CD8-positive, alpha-beta memory T cell (primary cell): ENCODE results near the gene LENG8. TPM values are rescaled to one million over a fixed set of nuclear protein-coding genes. Genes with fewer than 3 reads are reported as not detected.

Experiments used
- CTCF ChIA-PET: fragments of 350-600 bp; sonication (Branson Sonifier 250); formaldehyde crosslinking; loops from one replicate; lab custom pipeline; 2021; ENCODE audit warnings: antibody characterized with exemption; lab: Charles Lee
- POLR2A ChIA-PET: fragments of 350-600 bp; sonication (Branson Sonifier 250); formaldehyde crosslinking; loops from one replicate; lab custom pipeline; 2021; ENCODE audit warnings: antibody characterized with exemption; lab: Charles Lee
- DNase-seq, 5 donors: peaks; one replicate each; pipeline versions ENCODE4 v3.0.0 to v3.0.0-alpha.2; 2020 to 2022; ENCODE audit warnings: mixed read lengths in 1 of 5
- H3K27ac ChIP-seq: one replicate; pipeline ENCODE4 v1.7.0; 2013; ENCODE audit warnings: low read depth, mild to moderate bottlenecking, low read length, moderate library complexity
- H3K27me3 ChIP-seq: 2 replicates; pipeline ENCODE4 v1.7.0; 2013; ENCODE audit warnings: low read length, mild to moderate bottlenecking; ENCODE audit not compliant: insufficient read depth, poor library complexity, severe bottlenecking
- H3K36me3 ChIP-seq: 2 replicates; pipeline ENCODE4 v1.7.0; 2013; ENCODE audit warnings: mild to moderate bottlenecking, low read length, moderate library complexity; ENCODE audit not compliant: insufficient read depth
- H3K4me1 ChIP-seq: 2 replicates; pipeline ENCODE4 v1.7.0; 2013; ENCODE audit warnings: mild to moderate bottlenecking, low read length, moderate library complexity; ENCODE audit not compliant: insufficient read depth
- H3K4me3 ChIP-seq: 2 replicates; pipeline ENCODE4 v1.7.0; 2013; ENCODE audit warnings: mild to moderate bottlenecking, low read length
- H3K9me3 ChIP-seq: 2 replicates; pipeline ENCODE4 v1.7.0; 2013; ENCODE audit warnings: mild to moderate bottlenecking, low read length
- H3K27ac Mint-ChIP-seq, 8 donors: one replicate each; pipeline ENCODE4 v1.8.0; 2020 to 2021; ENCODE audit warnings: mixed read lengths in 8 of 8, mild to moderate bottlenecking in 6 of 8, inconsistent platforms in 3 of 8, moderate library complexity in 3 of 8
- H3K27me3 Mint-ChIP-seq, 2 donors: one replicate each; pipeline ENCODE4 v1.8.0; 2020 to 2021; ENCODE audit warnings: mixed read lengths in 2 of 2, mild to moderate bottlenecking in 1 of 2, moderate library complexity in 1 of 2
- H3K36me3 Mint-ChIP-seq, 3 donors: one replicate each; pipeline ENCODE4 v1.8.0; 2020 to 2021; ENCODE audit warnings: mixed read lengths in 3 of 3, inconsistent platforms in 1 of 3, mild to moderate bottlenecking in 1 of 3
- H3K4me1 Mint-ChIP-seq, 3 donors: one replicate each; pipeline ENCODE4 v1.8.0; 2020 to 2021; ENCODE audit warnings: mixed read lengths in 3 of 3, inconsistent platforms in 1 of 3, mild to moderate bottlenecking in 1 of 3
- H3K4me3 Mint-ChIP-seq, 7 donors: one replicate each; pipeline ENCODE4 v1.8.0; 2020 to 2021; ENCODE audit warnings: mixed read lengths in 7 of 7, mild to moderate bottlenecking in 6 of 7, moderate library complexity in 4 of 7, inconsistent platforms in 2 of 7
- H3K9me3 Mint-ChIP-seq, 5 donors: one replicate each; pipeline ENCODE4 v1.8.0; 2020 to 2022; ENCODE audit warnings: mixed read lengths in 5 of 5, mild to moderate bottlenecking in 3 of 5, moderate library complexity in 2 of 5, inconsistent platforms in 1 of 5
- polyA plus RNA-seq: library from polyadenylated mRNA; unstranded; fragments of 300-500 nt; fragmentation: Illumina TruSeq; gene quantifications from one replicate; pipeline ENCODE4 v1.2.3, GENCODE V29; 2021
- total RNA-seq, 2 experiments: library from RNA; stranded (reverse); gene quantifications; one replicate each; pipeline ENCODE4 v1.2.3, GENCODE V29; 2021

The LENG8 gene
- total and polyA plus RNA-seq, 3 experiments from 2014 or later, result 8.0 to 144 (median 132) TPM

DNA sequence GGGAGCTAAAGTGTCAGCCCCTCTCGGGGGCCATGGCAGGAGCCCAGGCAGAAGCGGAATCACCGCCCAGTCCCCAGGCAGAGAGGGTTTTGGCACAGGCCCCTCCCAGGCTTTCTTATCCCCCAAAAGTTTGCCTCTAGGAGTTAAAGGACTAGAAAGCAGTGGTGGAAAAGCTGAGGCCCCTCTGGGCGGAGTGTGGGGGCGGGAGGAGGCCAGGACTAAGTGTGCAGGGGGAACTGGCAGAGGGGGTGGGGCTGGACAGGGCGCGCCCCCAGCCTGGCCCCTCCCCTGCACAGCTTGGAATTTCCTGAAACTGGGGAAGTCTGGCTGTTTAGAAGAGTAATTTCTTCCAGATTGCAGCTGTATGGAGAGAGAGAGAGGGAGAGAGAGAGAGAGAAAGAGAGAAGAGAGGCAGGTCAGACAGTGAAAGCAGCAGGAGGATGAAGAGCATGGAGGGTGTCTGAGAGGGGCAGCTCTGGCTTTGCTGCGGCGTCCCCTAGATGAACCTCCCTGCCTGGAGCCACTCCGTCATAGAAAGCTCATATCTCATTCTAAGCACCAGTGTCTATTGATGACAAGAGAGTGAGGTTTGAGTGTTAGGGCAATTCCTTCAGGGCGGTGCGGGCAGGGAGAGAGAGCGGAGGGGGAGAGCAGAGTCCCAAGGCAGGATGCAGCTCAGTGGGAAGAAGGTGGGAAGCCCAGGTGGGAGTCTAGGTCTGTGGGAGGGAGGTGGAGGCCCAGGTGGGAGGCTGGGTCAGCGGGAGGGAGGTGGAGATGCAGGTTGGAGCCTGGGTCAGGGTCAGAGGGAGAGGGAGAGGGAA, 24.3 kb downstream of the LENG8 start, which contains the start of gene CDC42EP5:
CDC42EP5 (minus strand) TSS at position 226 of the 821 bp plus-strand sequence. CDS start 7,749 bp downstream, outside the sequence.
- Mint-ChIP-seq H3K9me3 (no peaks in the 10 kb centered on the region), H3K4me3 (no peak within 1 kb of the TSS), H3K36me3 (no peaks in the 10 kb centered on the region), H3K27ac (peak within 1 kb of the TSS in 1 of 8 donors; percentile 34), H3K27me3 (peaks cover 20 to 49% of the 10 kb centered on the region in 2 donors), H3K4me1 (peaks cover 6 to 10% (median 7%) of the 10 kb centered on the region in 3 donors)
- no peaks in the 10 kb centered on the region for H3K36me3 ChIP-seq
- peaks cover 6% of the 10 kb centered on the region for H3K4me1 ChIP-seq
- H3K9me3 ChIP-seq, result no peaks in the 10 kb centered on the region
- no peak for DNase-seq
- POLR2A ChIA-PET, result no interaction called here
- CTCF ChIA-PET, result interaction anchor here (0.6 to 0.8 kb wide), 4 partner anchors 11 to 557 kb away, joined by 3 read pairs; no protein-coding TSS in a partner anchor
- no peak within 1 kb of the TSS for H3K4me3 ChIP-seq
- no peak within 1 kb of the TSS for H3K27ac ChIP-seq
- H3K27me3 ChIP-seq, result peaks cover 9% of the 10 kb centered on the region

DNA sequence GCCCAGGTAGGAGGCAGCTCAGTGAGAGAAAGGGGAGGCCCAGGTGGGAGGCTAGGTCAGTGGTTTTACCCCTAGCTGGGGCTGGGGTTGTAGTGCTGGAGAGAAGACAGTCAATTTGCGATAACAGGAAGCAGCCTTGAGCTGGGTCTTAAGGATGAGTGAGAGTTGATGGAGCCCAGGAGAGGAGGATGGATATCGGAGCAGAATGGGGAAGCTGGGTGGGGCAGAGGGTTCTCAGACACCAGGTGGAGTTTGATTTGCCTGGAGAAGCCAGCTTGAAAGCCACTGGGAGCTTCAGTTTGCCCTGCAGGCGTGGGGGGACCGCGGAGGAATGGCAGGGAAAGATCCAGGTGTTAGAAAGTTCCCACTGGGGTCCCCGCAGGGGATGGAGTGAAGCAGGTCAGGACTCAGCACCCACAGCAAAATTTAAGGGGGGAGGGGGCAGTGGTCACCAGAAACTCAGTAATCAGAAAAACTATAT, 24.9 kb downstream of the LENG8 start:
- H3K27me3 Mint-ChIP-seq, result peaks cover 14 to 55% of the 10 kb centered on the region in 2 donors
- H3K4me3 Mint-ChIP-seq, result no peak overlapping the region
- no peak overlapping the region for H3K27ac Mint-ChIP-seq
- ChIA-PET CTCF (interaction anchor here (0.8 kb wide), 2 partner anchors 30 to 35 kb away, joined by 3 read pairs; no protein-coding TSS in a partner anchor), POLR2A (no interaction called here)
- Histone ChIP-seq H3K4me3 (no peak overlapping the region), H3K4me1 (peaks cover 6% of the 10 kb centered on the region), H3K27me3 (peaks cover 9% of the 10 kb centered on the region), H3K27ac (no peak overlapping the region), H3K9me3 (no peaks in the 10 kb centered on the region), H3K36me3 (no peaks in the 10 kb centered on the region)
- H3K36me3 Mint-ChIP-seq, result no peaks in the 10 kb centered on the region
- peaks cover 6 to 13% (median 7%) of the 10 kb centered on the region in 3 donors for H3K4me1 Mint-ChIP-seq
- DNase-seq, result no peak
- H3K9me3 Mint-ChIP-seq, result no peaks in the 10 kb centered on the region

DNA sequence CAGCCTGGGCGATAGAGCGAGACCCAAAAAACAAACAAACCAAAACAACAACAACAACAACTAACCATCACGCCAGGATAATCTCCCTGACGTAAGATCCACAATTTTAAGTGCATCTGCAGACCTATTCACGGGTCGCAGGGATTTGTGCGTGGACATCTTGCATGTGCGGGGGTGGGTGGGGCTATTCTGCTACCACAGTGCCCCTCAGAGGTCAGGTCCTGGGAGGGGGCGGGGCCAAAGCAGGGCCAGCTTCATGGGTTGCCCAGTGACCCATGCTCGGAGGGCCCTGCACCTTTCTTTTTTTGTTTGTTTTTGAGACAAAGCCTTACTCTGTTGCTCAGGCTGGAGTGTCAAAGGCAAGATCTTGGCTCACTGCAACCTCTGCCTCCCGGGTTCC, 26.7 kb downstream of the LENG8 start:
- Mint-ChIP-seq H3K36me3 (no peaks in the 10 kb centered on the region), H3K27ac (no peak overlapping the region), H3K4me1 (peaks cover 2 to 7% (median 3%) of the 10 kb centered on the region in 3 donors), H3K9me3 (no peaks in the 10 kb centered on the region), H3K27me3 (peaks cover 8 to 46% of the 10 kb centered on the region in 2 donors), H3K4me3 (no peak overlapping the region)
- Histone ChIP-seq H3K27ac (no peak overlapping the region), H3K4me3 (no peak overlapping the region), H3K9me3 (no peaks in the 10 kb centered on the region), H3K4me1 (peaks cover 3% of the 10 kb centered on the region), H3K36me3 (no peaks in the 10 kb centered on the region), H3K27me3 (peaks cover 3% of the 10 kb centered on the region)
- CTCF ChIA-PET, result no interaction called here
- POLR2A ChIA-PET, result no interaction called here
- DNase-seq, result no peak

DNA sequence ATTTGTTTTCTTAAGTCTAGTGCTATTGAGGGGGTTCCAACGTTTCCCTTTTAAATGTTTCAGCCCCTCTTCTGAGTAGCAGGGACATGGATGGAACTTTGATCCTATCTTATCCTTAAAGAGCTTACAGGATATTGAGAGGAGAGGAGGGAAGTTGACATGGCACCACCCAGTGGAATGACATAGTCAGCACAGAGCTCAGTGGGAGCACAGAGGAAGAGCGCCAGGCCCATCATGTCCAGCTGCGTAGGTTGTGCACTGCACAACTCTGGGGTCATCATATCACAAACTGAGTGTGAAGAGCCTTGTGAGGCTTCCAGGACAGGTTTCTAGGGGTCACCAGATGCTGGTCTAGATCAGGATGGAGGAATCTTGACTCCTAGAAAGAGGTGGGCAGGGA, 28.7 kb downstream of the LENG8 start:
- H3K27ac ChIP-seq, result no peak overlapping the region
- Mint-ChIP-seq H3K4me1 (peaks cover 10 to 11% (median 11%) of the 10 kb centered on the region in 3 donors), H3K36me3 (no peaks in the 10 kb centered on the region), H3K9me3 (no peaks in the 10 kb centered on the region), H3K27ac (no peak overlapping the region), H3K27me3 (peaks cover 11 to 50% of the 10 kb centered on the region in 2 donors), H3K4me3 (no peak overlapping the region)
- H3K4me3 ChIP-seq, result no peak overlapping the region
- ChIA-PET CTCF (interaction anchor here (0.9 to 1.6 kb wide), 3 partner anchors 24 to 87 kb away, joined by 3 read pairs; no protein-coding TSS in a partner anchor), POLR2A (no interaction called here)
- DNase-seq, result no peak
- no peaks in the 10 kb centered on the region for H3K9me3 ChIP-seq
- no peaks in the 10 kb centered on the region for H3K27me3 ChIP-seq
- H3K4me1 ChIP-seq, result peaks cover 6% of the 10 kb centered on the region
- H3K36me3 ChIP-seq, result no peaks in the 10 kb centered on the region

DNA sequence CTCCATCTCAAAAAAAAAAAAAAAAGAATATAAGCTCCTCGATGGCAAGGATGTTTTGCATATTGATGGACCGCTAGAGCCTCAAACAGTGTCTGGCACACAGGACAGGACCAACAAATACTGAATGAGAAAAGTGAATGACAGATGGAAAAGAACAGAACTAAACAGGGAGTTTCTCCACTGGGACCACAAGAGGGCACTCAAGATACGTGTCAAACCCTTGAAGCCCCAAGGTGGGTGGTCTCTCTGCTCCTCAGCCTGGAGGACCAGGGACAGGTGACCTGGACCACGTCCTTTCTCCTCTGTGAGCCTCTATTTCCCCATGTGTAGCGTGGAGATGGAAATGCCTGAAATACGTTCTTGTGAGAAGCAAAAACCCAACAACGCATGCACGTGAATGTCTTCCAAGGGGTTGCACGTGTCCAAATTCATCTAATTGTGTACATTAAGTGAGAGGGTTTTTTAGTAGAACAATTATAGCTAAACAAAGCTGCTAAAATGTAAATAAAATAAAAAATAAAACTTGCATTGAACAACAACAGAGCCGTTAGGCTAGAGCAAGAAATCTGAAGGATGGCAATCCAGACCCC, 29.8 kb downstream of the LENG8 start:
- H3K9me3 ChIP-seq, result no peaks in the 10 kb centered on the region
- no peaks in the 10 kb centered on the region for H3K36me3 Mint-ChIP-seq
- H3K9me3 Mint-ChIP-seq, result no peaks in the 10 kb centered on the region
- ChIA-PET POLR2A (interaction anchor here (0.6 kb wide), 1 partner anchor 602 kb away, joined by 3 read pairs; no protein-coding TSS in a partner anchor), CTCF (interaction anchor here (0.9 to 2.4 kb wide), 7 partner anchors 10 to 199 kb away, joined by 3 to 8 read pairs (median 3); partner anchors contain the start of gene LENG8)
- peaks cover 9 to 42% of the 10 kb centered on the region in 2 donors for H3K27me3 Mint-ChIP-seq
- no peak overlapping the region for H3K27ac ChIP-seq
- peaks cover 6% of the 10 kb centered on the region for H3K4me1 ChIP-seq
- H3K4me3 Mint-ChIP-seq, result no peak overlapping the region
- no peaks in the 10 kb centered on the region for H3K36me3 ChIP-seq
- H3K27ac Mint-ChIP-seq, result no peak overlapping the region
- no peak for DNase-seq
- H3K4me1 Mint-ChIP-seq, result peaks cover 12 to 17% (median 13%) of the 10 kb centered on the region in 3 donors
- H3K27me3 ChIP-seq, result no peaks in the 10 kb centered on the region
- H3K4me3 ChIP-seq, result no peak overlapping the region

DNA sequence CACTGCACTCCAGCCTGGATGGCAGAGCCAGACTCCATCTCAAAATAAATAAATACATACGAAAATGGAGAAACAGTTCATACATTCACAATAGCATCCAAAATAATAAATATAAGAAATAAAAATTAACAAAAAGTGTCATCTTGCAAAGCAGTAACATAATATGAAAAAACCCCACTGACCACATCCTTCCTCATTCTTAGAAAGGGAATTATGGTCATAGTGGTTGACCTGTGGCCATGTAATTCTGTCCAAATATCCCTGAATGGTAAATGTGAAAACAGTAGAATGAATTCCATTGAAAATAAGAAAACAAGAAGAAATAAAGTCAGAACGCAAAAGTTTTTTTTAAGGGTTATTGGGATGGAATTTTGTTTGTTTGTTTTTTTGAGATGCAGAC, 31.1 kb downstream of the LENG8 start:
- Histone ChIP-seq H3K27me3 (no peaks in the 10 kb centered on the region), H3K9me3 (no peaks in the 10 kb centered on the region), H3K27ac (no peak overlapping the region), H3K36me3 (no peaks in the 10 kb centered on the region), H3K4me1 (peaks cover 6% of the 10 kb centered on the region), H3K4me3 (no peak overlapping the region)
- Mint-ChIP-seq H3K9me3 (no peaks in the 10 kb centered on the region), H3K36me3 (no peaks in the 10 kb centered on the region), H3K27me3 (peaks cover 9 to 43% of the 10 kb centered on the region in 2 donors), H3K27ac (no peak overlapping the region), H3K4me3 (no peak overlapping the region), H3K4me1 (peaks cover 10 to 17% (median 13%) of the 10 kb centered on the region in 3 donors)
- POLR2A ChIA-PET, result no interaction called here
- DNase-seq, result no peak
- CTCF ChIA-PET, result interaction anchor here (1.4 to 2.4 kb wide), 3 partner anchors 17 to 195 kb away, joined by 4 to 8 read pairs (median 7); partner anchors contain the start of genes LENG8 and LENG9

DNA sequence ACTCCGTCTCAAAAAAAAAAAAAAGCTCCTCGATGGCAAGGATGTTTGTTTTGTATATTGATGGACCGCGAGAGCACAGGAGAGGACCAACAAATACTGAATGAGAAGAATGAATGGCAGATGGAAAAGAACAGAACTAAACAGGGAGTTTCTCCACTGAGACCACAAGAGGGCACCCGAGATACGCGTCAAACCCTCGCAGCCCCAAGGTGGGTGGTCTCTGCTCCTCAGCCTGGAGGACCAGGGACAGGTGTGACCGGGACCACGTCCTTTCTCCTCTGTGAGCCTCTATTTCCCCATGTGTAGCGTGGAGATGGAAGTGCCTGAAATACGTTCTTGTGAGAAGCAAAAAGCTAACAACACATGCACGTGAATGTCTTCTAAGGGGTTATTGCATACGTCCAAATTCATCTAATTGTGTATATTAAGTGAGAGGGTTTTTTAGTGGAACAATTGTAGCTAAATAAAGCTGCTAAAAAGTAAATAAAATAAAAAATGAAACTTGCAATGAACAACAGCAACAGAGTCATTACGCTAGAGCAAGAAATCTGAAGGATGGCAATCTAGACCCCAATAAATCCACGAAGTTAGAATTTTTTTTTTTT, 32.4 kb downstream of the LENG8 start:
- peak in 1 of 5 donors; percentile 33 for DNase-seq
- CTCF ChIA-PET, result interaction anchor here (0.7 to 1.8 kb wide), 9 partner anchors 10 to 194 kb away, joined by 3 to 6 read pairs (median 3); partner anchors contain the start of genes LENG8, LENG9 and TTYH1
- Histone ChIP-seq H3K4me3 (no peak overlapping the region), H3K36me3 (no peaks in the 10 kb centered on the region), H3K27me3 (no peaks in the 10 kb centered on the region), H3K9me3 (no peaks in the 10 kb centered on the region), H3K27ac (no peak overlapping the region), H3K4me1 (peaks cover 6% of the 10 kb centered on the region)
- Mint-ChIP-seq H3K4me1 (peaks cover 13 to 17% (median 17%) of the 10 kb centered on the region in 3 donors), H3K27me3 (peaks cover 12 to 44% of the 10 kb centered on the region in 2 donors), H3K36me3 (no peaks in the 10 kb centered on the region), H3K27ac (peak overlapping the region in 1 of 8 donors; percentile 43), H3K4me3 (peak overlapping the region in 2 of 7 donors; percentile 36 to 63), H3K9me3 (no peaks in the 10 kb centered on the region)
- POLR2A ChIA-PET, result interaction anchor here (0.7 kb wide), 2 partner anchors 15 to 141 kb away, joined by 4 to 8 read pairs; no protein-coding TSS in a partner anchor
